Measurements from ENCODE around the gene TSSK3. TPM values are rescaled to one million over a fixed set of nuclear protein-coding genes. Genes with fewer than 3 reads are reported as not detected.
A peak's percentile ranks its signal among the peaks of the same experiment; 100 is the strongest.

TSSK3 gene
- total RNA-seq, 1 donor from 2014 or later, result 0.90 TPM

GRCh38 chr1:32349211-32349708, 13.1 kb upstream of the TSSK3 start:
- H3K27me3 Mint-ChIP-seq (ENCODE audit: low read depth), result no peaks in the 10 kb centered on the region
- no peaks in the 10 kb centered on the region for H3K9me3 Mint-ChIP-seq (ENCODE audit: low read depth)
- no peak overlapping the region for H3K4me3 Mint-ChIP-seq (ENCODE audit: unreplicated experiment)
- no peak for DNase-seq (ENCODE audit: low spot score)
- H3K4me1 Mint-ChIP-seq (ENCODE audit: low read depth), result peaks cover 40% of the 10 kb centered on the region
- H3K27ac Mint-ChIP-seq (ENCODE audit: unreplicated experiment), result no peak overlapping the region
- H3K36me3 Mint-ChIP-seq (ENCODE audit: low read depth), result peaks cover 2% of the 10 kb centered on the region
- no peak for TF ChIP-seq CTCF (IDR thresholded peaks at IDR 0.05)

- no peaks in the 10 kb centered on the region for H3K27me3 Mint-ChIP-seq (ENCODE audit: low read depth)
- H3K9me3 Mint-ChIP-seq (ENCODE audit: low read depth), result no peaks in the 10 kb centered on the region
- TF ChIP-seq CTCF (IDR thresholded peaks at IDR 0.05), result peak; percentile 82
- no peak for DNase-seq (ENCODE audit: low spot score)
- H3K36me3 Mint-ChIP-seq (ENCODE audit: low read depth), result peaks cover 10% of the 10 kb centered on the region
- H3K4me3 Mint-ChIP-seq (ENCODE audit: unreplicated experiment), result peak overlapping the region; percentile 78
- peak overlapping the region; percentile 81 for H3K27ac Mint-ChIP-seq (ENCODE audit: unreplicated experiment)
- H3K4me1 Mint-ChIP-seq (ENCODE audit: low read depth), result peaks cover 41% of the 10 kb centered on the region
Observed at GRCh38 chr1:32350785-32351398, 11.4 kb upstream of the TSSK3 start.

- Mint-ChIP-seq H3K36me3 (ENCODE audit: low read depth) (peaks cover 10% of the 10 kb centered on the region), H3K4me3 (ENCODE audit: unreplicated experiment) (peak overlapping the region; percentile 78), H3K4me1 (ENCODE audit: low read depth) (peaks cover 41% of the 10 kb centered on the region), H3K27me3 (ENCODE audit: low read depth) (no peaks in the 10 kb centered on the region), H3K27ac (ENCODE audit: unreplicated experiment) (peak overlapping the region; percentile 84), H3K9me3 (ENCODE audit: low read depth) (no peaks in the 10 kb centered on the region)
- TF ChIP-seq CTCF (IDR thresholded peaks at IDR 0.05), result no peak
- DNase-seq (ENCODE audit: low spot score), result peak; percentile 98
Observed at GRCh38 chr1:32351399-32352238, 10.7 kb upstream of the TSSK3 start.

GRCh38 chr1:32352239-32352745, 10.0 kb upstream of the TSSK3 start:
- no peaks in the 10 kb centered on the region for H3K9me3 Mint-ChIP-seq (ENCODE audit: low read depth)
- H3K4me3 Mint-ChIP-seq (ENCODE audit: unreplicated experiment), result peak overlapping the region; percentile 78
- peak overlapping the region; percentile 84 for H3K27ac Mint-ChIP-seq (ENCODE audit: unreplicated experiment)
- DNase-seq (ENCODE audit: low spot score), result no peak
- no peak for TF ChIP-seq CTCF (IDR thresholded peaks at IDR 0.05)
- peaks cover 10% of the 10 kb centered on the region for H3K36me3 Mint-ChIP-seq (ENCODE audit: low read depth)
- no peaks in the 10 kb centered on the region for H3K27me3 Mint-ChIP-seq (ENCODE audit: low read depth)
- peaks cover 41% of the 10 kb centered on the region for H3K4me1 Mint-ChIP-seq (ENCODE audit: low read depth)

- peak overlapping the region; percentile 8 for H3K27ac Mint-ChIP-seq (ENCODE audit: unreplicated experiment)
- no peaks in the 10 kb centered on the region for H3K27me3 Mint-ChIP-seq (ENCODE audit: low read depth)
- H3K36me3 Mint-ChIP-seq (ENCODE audit: low read depth), result peaks cover 10% of the 10 kb centered on the region
- no peak for DNase-seq (ENCODE audit: low spot score)
- TF ChIP-seq CTCF (IDR thresholded peaks at IDR 0.05), result no peak
- no peaks in the 10 kb centered on the region for H3K9me3 Mint-ChIP-seq (ENCODE audit: low read depth)
- peaks cover 41% of the 10 kb centered on the region for H3K4me1 Mint-ChIP-seq (ENCODE audit: low read depth)
- H3K4me3 Mint-ChIP-seq (ENCODE audit: unreplicated experiment), result peak overlapping the region; percentile 78
Observed at GRCh38 chr1:32352831-32353383, 9.4 kb upstream of the TSSK3 start.
